Measurements from ENCODE around the gene CKB.

The CKB gene

DNA sequence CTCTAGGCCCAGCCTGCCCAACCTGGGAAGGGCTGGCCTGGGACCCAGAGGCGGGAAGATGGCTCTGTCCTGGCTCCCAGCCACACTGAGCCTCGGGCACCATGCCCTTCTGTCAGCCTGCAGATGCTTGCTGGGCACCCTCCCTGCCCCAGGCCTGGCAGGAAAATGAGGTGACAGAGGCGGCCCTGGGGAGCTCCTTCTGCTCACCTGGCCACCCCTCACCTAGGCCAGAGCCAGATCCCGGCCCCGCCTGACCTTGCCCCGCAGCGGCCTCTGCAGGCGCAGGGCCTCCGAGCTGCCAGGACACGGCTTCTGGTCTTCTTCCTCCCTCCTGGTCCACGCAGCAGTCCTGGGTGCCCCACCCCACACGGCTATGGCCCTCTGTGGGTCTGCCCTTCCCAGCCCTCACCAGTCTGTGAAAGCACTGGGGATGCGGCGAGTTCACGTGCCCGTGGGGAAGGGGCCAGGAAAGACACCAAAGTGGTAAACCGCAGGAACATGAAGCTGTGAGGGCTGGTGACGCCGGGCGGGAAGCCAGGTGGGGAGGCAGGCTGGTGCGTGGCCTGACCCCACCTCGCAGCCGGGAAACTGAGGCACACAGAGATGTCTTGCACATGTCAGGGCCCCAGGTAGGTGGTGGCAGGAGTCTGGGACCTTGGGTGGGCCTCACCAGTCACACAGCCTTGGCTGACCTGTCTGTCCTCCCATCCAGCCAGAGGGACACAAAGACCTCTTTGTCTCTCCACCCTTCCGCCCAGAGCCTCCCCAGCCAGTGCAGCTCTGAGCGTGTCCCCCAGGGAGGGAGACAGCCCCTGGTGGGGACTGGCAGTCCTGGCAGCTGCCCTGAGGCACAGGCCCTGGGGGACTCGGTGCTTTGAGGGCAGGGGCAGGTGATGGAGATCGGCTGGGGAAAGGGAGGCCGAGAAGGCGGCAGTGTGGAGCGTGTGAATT is 27.0 kb upstream of the CKB start:
- DNase-seq: peak; percentile 73

GRCh38 chr14:103548463-103549351 is 26.1 kb upstream of the CKB start:
- DNase-seq: no peak

DNA sequence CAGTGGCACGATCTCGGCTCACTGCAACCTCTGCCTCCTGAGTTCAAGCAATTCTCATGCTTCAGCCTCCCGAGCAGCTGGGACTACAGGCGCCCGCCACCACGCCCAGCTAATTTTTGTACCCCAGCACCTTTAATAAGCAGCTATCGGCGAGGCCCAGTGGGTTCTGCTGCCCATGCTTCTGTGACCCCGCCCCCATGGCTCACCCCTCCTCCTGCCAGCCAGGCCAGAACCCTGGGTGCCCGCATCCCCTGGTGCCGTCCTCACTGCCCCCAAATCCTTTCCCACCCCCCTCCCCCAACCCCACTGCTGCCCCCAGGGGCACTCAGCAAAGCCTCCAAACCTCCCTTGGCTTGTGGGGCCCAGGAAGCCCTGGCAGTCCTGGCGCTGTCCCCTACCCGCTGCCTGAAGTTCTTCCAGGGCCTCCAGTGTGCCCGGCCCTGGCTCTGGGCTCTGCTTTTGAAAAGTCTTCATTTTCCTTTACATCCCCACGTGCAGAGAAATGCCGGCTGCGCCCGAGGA is 25.4 kb upstream of the CKB start:
- DNase-seq: no peak

GRCh38 chr14:103547455-103547940 is 24.9 kb upstream of the CKB start:
- no peak for DNase-seq

- DNase-seq: peak; percentile 91
These were observed 24.2 kb upstream of the CKB start for GRCh38 chr14:103546652-103547454.

DNA sequence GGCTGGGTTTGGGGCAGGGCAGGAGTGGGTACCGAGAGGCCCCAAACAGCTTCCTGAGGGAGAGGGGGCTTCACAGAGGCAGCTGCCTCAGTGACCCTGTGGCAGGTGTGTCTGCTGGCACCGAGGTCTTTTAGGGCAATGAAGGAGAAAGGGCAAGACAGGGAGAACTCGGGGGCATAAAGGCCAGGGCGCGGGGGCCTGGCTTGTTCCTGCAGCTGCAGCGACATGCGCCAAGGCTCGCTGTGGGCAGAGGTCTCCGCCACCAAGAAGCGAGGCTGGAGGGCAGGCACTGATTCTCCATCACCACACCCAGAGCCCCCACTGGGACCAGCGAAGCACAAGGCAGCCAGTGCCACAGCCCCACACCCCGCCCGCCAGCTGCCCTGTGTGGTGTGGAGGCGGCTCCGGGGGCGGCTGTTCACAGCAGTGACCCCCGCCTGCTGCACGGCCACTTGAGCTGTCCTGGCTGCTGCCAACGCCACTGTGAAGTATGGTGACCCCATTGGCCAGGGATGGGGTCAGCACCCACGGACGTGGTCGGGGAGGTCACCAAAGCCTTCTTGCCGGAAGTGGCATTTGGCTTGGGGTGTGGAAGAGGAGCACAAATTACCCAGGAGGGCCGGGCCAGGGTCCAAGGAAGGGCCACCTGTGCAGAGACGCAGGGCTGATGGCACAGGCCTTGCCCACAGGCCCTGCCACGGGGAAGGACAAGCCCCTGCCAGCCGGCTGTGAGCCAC is 23.5 kb upstream of the CKB start:
- no peak for DNase-seq

- DNase-seq: no peak
These were observed 22.7 kb upstream of the CKB start for GRCh38 chr14:103545219-103545914.

DNA sequence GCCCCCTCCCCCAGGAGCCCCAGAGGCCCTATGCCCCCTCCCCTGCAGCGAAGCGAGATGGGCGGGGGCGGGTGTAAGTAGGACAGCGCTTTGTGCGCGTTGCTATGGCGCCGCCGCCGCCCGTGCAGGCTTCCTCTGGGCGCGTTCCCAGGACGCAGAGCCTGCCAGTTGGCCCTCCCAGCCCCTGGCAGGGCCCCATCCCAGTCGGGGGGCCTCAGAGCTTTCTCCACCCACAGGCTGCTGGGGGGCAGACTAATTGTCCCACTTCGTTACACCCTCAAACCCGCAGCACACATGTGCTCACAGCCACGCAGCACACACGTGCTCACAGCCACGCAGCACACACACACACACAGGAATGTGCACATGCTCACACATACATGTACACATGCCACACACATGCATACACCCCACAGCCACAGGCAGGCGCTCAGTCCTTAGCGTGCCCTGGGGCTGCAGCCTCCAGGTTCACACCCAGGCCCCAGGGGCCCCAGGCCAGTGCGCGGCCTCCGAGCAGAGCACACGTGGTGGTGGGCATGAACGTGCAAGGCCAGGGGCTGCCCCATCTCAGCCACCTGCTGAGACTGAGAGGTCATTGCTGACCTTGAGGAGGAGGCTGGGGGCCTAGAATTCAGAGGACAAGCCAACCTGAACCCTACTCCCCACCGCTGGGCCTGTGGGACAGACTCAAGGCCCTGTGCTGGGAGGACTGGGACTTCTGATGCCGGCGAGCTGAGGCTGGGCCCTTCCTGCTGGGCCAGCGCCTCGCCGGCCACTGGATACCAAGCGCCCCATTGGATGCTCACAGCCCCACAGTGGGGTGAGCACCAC is 22.0 kb upstream of the CKB start:
- DNase-seq: peak; percentile 94

DNA sequence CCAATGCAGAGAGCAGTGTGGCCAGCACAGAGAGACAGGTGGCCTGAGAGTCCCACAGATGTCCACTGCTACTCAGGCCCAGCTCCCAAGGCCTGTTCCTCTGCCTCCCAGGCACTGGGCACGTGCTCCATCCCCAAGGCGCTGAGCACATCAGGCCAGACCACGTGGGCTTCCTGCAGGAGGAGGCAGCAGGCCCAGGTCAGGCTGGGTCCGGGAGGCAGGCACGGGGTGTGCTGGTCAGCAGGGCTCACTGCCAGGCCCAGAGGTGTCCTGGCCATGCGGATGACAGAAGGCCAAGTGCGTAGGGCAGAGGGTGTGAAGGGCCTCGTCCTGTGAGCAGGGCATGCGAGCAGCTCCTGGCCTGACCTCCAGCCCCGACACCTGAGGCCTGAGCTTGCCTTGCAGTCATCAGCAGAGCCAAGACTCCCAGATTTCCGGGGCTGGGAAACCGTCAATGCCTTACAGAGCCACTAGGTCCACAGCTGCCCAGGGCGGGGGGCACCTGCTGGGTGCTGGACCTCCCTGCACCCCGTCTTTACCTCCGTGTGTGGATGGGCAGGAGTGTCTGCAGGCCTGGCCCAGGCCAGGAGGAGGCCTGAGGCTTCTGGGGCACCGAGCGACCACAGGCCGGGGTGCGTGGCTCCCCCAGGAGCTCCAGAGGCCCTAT is 21.2 kb upstream of the CKB start:
- peak; percentile 89 for DNase-seq

- DNase-seq: no peak
These were observed 20.5 kb upstream of the CKB start for GRCh38 chr14:103543140-103543539.

- peak; percentile 94 for DNase-seq
These were observed 20.0 kb upstream of the CKB start for GRCh38 chr14:103542605-103543088.

DNA sequence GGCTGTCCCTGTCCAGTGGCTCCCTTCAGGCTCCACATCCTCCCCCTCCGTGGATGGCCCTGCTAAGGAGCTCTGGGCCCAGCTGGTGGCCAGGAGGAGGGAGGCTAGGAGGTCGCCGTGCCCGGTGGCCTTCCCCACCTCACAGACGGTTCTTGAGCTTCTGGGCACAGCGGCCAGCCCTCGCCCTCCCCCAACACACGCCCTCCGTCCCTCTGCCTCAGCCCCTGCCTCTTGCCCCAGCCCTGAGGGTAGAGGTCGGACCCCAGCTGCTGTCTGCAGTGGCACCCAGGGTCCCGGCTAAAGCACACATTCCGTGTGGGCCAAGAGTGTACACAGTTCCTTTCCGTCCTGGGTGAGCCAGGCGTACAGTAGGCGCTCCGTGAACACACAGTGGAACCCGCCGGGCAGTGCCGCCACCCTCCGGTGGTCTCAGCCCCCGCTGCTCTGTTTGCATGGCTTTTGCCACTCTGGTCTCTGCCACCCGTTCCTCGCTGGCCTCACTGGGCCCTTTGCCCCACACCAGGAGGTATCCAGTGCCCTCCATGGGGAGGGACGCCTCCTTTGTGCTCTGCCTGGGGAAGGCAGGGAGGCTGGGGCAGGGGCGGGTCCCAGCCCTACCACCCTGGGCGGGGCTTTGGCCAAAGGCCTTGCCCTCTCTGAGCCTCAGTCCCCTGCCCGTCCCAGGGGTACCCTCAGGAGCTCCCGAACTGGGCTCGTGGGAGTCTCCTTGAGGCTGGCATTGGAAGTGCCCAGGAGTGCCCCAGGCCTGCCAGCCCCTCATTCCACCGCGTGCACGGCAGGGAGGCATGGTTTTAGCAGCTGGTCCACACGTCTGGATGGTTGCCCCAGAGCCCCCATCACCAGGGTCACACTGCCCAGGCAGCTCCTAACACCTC is 19.3 kb upstream of the CKB start:
- no peak for DNase-seq

DNA sequence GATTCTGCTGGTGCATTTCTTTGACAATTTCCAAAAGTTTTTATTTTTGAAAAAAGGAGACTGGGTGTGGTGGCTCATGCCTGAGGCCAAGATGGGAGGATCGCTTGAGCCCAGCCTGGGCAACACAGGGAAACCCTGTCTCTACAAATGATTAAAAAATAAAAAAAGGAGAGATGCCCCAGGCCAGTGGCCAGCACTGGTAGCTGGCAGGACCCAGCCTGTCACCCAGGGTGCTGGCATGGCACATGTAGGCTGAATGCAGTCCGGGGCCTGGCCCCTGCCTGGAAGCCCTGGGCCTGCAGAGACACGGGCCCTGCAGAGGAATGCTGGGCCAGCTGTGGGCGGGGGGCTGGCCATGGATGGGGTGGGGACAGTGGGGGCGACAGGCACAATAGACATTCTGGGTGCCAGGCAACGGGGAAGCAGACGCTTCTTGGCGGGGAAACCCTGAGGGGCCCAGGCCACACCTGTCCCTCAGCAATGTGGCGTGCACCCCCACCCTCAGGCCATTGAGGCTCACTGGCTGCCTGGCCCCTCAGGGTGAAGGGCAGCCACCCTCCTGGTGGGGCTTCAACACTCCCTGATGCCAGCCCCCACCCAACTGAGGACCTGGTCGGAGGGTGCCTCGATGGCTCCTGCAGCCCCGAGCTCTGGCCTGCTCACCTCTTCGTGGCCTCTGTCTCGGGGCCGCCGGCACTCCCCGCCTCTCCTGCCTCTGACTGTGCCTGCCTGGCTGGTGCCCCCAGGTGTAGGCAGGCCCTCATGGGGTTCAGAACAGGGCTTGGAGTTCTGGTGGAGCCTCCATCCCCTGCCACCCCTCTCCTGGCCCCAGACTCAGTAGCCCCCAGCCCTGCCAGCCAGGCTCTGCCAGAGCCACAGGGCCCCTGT is 18.4 kb upstream of the CKB start:
- peak; percentile 62 for DNase-seq

DNA sequence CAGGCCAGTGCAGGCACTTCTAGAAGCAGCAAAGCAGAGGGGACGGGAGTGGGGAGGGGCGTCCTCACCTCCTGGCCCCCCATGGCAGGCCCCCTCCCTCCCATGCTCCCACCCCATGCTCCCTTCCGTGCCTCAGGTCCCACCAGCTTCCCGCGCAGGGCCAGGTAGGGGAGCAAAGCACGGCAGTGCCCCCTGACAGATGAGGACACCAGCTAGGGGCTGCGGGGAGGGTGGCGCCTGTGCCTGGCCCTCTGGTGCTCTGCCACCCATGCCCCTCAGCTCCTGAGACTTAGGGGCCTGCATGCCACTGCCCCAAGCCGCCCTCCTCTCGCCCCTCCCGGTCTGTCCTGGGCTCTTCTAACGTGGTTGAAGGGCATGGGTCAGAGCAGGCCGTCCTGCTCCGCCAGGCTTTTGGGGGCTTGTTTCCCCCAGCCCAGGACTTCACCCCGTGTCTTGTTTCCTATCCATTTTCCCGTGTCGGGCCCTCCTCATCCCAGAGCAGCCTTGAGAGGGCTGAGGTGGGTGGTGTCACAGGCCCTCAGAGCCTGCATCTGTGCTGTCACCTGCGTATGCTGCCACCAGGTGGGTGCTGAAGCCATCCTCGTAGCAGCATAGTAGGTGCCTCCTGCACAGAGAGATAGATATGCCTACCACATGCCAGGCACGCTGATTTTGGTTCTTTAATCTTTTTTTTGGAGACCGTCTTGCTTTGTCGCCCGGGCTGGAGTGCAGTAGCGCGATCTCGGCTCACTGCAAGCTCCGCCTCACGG is 16.6 kb upstream of the CKB start:
- no peak for DNase-seq

DNA sequence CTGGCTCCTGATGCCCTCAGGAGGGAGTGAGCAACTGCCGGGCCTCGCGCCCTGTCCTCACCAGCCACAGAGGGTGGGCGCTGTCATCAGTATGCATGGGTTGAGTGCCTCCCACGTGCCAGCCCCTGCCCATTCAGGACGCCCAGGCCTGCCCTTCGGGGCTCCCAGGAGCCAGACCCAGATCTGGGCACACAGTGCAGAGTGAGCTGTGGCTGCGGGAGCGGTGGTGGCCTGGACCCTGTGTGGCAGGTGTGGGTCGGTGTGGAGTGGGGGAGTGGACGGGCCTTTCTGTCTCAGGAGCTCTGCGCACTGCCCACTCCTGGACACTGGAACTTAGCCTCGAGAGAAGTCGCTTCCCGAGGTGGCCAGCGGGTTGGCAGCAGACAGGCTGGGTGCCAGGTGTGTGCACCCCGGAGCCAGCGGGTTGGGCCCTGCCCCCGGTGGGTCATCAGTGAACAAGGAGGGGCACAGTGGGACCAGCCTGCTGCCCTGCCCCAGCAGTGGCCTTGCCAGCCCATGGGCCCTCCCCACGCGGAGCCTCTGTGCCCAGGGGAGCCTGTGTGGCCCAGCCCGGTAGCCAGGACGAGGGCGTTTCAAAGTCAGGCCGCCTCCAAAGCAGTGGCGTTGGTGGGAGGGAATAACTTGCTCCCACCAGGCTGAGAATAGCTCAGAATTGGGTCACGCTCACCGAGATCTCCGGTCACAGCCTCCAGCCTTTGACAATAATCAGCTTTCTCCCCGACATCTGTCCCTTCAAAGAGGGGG is 15.8 kb upstream of the CKB start:
- peak; percentile 82 for DNase-seq
